Vagina (tissue), 2 donors: ENCODE results near the gene HNF1B.

Experiments used
- POLR2A ChIP-seq, 2 donors: fragments of 450-650 bp; IDR thresholded peaks; one replicate each; pipeline ENCODE4 v1.6.1; 2017; ENCODE audit warnings: antibody characterized with exemption in 2 of 2, mild to moderate bottlenecking in 2 of 2, moderate library complexity in 2 of 2
- TF ChIP-seq, protein P1 (sequence below), 3 experiments: fragments of 450-650 bp in 2 of 3; fragments of 200-600 bp in 1 of 3; sonication (generic) in 1 of 3; IDR thresholded peaks; one replicate each; pipeline ENCODE4 v1.5.1; 2017 to 2019; ENCODE audit warnings: antibody characterized with exemption in 3 of 3, mild to moderate bottlenecking in 2 of 3, moderate library complexity in 2 of 3

DNA sequence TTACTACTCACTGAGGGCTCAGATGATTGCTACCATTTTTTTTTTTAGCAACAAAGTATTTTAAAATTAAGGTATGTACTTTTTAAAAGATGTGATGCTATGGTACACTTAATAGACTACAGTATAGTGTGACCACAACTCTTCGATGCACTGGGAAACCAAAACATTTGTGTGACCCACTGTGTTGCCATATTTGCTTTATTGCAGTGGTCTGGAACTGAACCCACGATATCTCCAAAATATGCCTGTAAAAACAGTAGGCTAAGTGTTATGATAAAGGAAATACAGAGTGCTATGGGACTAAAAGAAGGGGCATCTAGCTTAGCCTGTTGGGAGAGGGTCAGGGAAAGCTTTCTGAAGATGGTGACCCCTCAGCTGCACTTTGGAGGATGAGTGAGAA lies 41.6 kb upstream of the HNF1B start:
- no peak for TF ChIP-seq POLR2A (IDR thresholded peaks at IDR 0.05)
- TF ChIP-seq, protein P1, sequence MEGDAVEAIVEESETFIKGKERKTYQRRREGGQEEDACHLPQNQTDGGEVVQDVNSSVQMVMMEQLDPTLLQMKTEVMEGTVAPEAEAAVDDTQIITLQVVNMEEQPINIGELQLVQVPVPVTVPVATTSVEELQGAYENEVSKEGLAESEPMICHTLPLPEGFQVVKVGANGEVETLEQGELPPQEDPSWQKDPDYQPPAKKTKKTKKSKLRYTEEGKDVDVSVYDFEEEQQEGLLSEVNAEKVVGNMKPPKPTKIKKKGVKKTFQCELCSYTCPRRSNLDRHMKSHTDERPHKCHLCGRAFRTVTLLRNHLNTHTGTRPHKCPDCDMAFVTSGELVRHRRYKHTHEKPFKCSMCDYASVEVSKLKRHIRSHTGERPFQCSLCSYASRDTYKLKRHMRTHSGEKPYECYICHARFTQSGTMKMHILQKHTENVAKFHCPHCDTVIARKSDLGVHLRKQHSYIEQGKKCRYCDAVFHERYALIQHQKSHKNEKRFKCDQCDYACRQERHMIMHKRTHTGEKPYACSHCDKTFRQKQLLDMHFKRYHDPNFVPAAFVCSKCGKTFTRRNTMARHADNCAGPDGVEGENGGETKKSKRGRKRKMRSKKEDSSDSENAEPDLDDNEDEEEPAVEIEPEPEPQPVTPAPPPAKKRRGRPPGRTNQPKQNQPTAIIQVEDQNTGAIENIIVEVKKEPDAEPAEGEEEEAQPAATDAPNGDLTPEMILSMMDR (IDR thresholded peaks at IDR 0.05): no peak
